Head of caudate nucleus (tissue), 42 donors: ENCODE results near the gene C19orf85.
"Not testable (repeated sequence)": the region's sequence is repeated elsewhere in the genome, so short reads cannot be mapped to it uniquely, and the experiment has no call there.

Experiments
- DNase-seq, 42 donors: peaks; one replicate each; pipeline versions ENCODE4 v3.0.0 to v3.0.0-alpha.2; 2020 to 2021; ENCODE audit warnings: mixed read lengths in 7 of 42
- intact Hi-C: fragments of 100-400 bp; cut with DNase I; formaldehyde crosslinking; loops from one replicate; pipeline ENCODE4 v1.15.0; 2022

The C19orf85 gene

GRCh38 chr19:55433292-55433691 lies 31.3 kb downstream of the C19orf85 start:
- DNase-seq: no peak
- intact Hi-C loops: no loop called here

GRCh38 chr19:55432241-55432959 lies 32.2 kb downstream of the C19orf85 start:
- intact Hi-C loops: no loop called here
- no peak for DNase-seq

- no peak for DNase-seq
- intact Hi-C loops: no loop called here
Observed at GRCh38 chr19:55431183-55431582, 33.4 kb downstream of the C19orf85 start.

- intact Hi-C loops: no loop called here
- DNase-seq: peak in 30 of 42 donors; percentile 23 to 90 (median 69)
Observed at GRCh38 chr19:55426042-55426441, 38.5 kb downstream of the C19orf85 start.

GRCh38 chr19:55424518-55424917 lies 40.0 kb downstream of the C19orf85 start:
- intact Hi-C loops: no loop called here
- no peak for DNase-seq

GRCh38 chr19:55423225-55424005 lies 41.1 kb downstream of the C19orf85 start:
- intact Hi-C loops: no loop called here
- peak in 31 of 42 donors; percentile 37 to 92 (median 66) for DNase-seq

- DNase-seq, intact Hi-C loops: not testable (repeated sequence)
Observed at GRCh38 chr19:55421281-55421680, 43.3 kb downstream of the C19orf85 start.

GRCh38 chr19:55419624-55420236 lies 44.8 kb downstream of the C19orf85 start:
- DNase-seq: peak in 20 of 42 donors; percentile 32 to 76 (median 54)
- intact Hi-C loops: no loop called here

- intact Hi-C loops: no loop called here
Observed at GRCh38 chr19:55419103-55419502, 45.4 kb downstream of the C19orf85 start.

GRCh38 chr19:55418185-55418584 lies 46.4 kb downstream of the C19orf85 start:
- DNase-seq: peak in 41 of 42 donors; percentile 39 to 89 (median 70)
- intact Hi-C loops: no loop called here

More at GRCh38 chr19:55419103-55419502, 45.4 kb downstream of the C19orf85 start:
- DNase-seq: peak in 1 of 42 donors; percentile 39
